ENCODE results near the gene MAPT.

- TF ChIP-seq POLR2AphosphoS5 (IDR thresholded peaks at IDR 0.05; ENCODE audit: low read depth, low read length), result no peak
- TF ChIP-seq POLR2A (IDR thresholded peaks at IDR 0.05; ENCODE audit: borderline replicate concordance, extremely low read depth, insufficient read depth, insufficient read length), result no peak
- TF ChIP-seq CTCF (IDR thresholded peaks at IDR 0.05 in 2 of 3, conservative IDR thresholded peaks at IDR 0.05 in 1 of 3; ENCODE audit: borderline replicate concordance in 1 of 3, insufficient read depth in 1 of 3, low read depth in 2 of 3, low read length in 2 of 3), result no peak
- no peak for TF ChIP-seq TCF7L2 (IDR thresholded peaks at IDR 0.05; ENCODE audit: borderline replicate concordance, extremely low read depth, insufficient read depth, insufficient read length)
- TF ChIP-seq CEBPB (IDR thresholded peaks at IDR 0.05; ENCODE audit: low read depth), result no peak
Measured at GRCh38 chr17:45956090-45956489, 61.7 kb downstream of the MAPT start.

All from HCT116 (cell line).